ENCODE measurements around the gene IER5L.

IER5L gene

GRCh38 chr9:129183495-129184218, 5.6 kb upstream of the IER5L start:
- Histone ChIP-seq H3K9me2 (replicated peaks; ENCODE audit: insufficient read depth, low read length) (no peaks in the 10 kb centered on the region), H3K27ac (ENCODE audit: low read depth, low read length) (no peak overlapping the region), H3K9ac (ENCODE audit: low read length) (no peak overlapping the region), H4K20me1 (ENCODE audit: low read depth, low read length) (no peaks in the 10 kb centered on the region), H3K36me3 (ENCODE audit: low read length) (no peaks in the 10 kb centered on the region), H3K27me3 (ENCODE audit: low read length) (no peaks in the 10 kb centered on the region), H3F3A (ENCODE audit: insufficient read depth) (no peaks in the 10 kb centered on the region), H3K4me3 (ENCODE audit: insufficient read depth, low read length, poor library complexity, severe bottlenecking) (no peak overlapping the region), H3K4me2 (ENCODE audit: low read depth, low read length, poor library complexity, severe bottlenecking) (no peak overlapping the region), H3K79me2 (ENCODE audit: insufficient read depth, low read length) (no peaks in the 10 kb centered on the region), H3K9me3 (ENCODE audit: insufficient read depth, low read length) (no peaks in the 10 kb centered on the region), H2AFZ (ENCODE audit: low read depth, low read length, severe bottlenecking) (no peak overlapping the region)
- TF ChIP-seq CTCF (IDR thresholded peaks at IDR 0.05; ENCODE audit: insufficient read depth, low read length, poor library complexity, severe bottlenecking) (no peak), EZH2phosphoT487 (conservative IDR thresholded peaks at IDR 0.05; ENCODE audit: low read length) (no peak)

GRCh38 chr9:129182625-129183494, 4.8 kb upstream of the IER5L start:
- no peaks in the 10 kb centered on the region for H3K27me3 ChIP-seq (ENCODE audit: low read length)
- H3K27ac ChIP-seq (ENCODE audit: low read depth, low read length), result no peak overlapping the region
- no peak overlapping the region for H3K4me2 ChIP-seq (ENCODE audit: low read depth, low read length, poor library complexity, severe bottlenecking)
- H3K4me3 ChIP-seq (ENCODE audit: insufficient read depth, low read length, poor library complexity, severe bottlenecking), result no peak overlapping the region
- H3K36me3 ChIP-seq (ENCODE audit: low read length), result no peaks in the 10 kb centered on the region
- no peaks in the 10 kb centered on the region for H3K79me2 ChIP-seq (ENCODE audit: insufficient read depth, low read length)
- TF ChIP-seq EZH2phosphoT487 (conservative IDR thresholded peaks at IDR 0.05; ENCODE audit: low read length), result no peak
- TF ChIP-seq CTCF (IDR thresholded peaks at IDR 0.05; ENCODE audit: insufficient read depth, low read length, poor library complexity, severe bottlenecking), result no peak
- no peaks in the 10 kb centered on the region for H3F3A ChIP-seq (ENCODE audit: insufficient read depth)
- H2AFZ ChIP-seq (ENCODE audit: low read depth, low read length, severe bottlenecking), result no peak overlapping the region
- H3K9me2 ChIP-seq (replicated peaks; ENCODE audit: insufficient read depth, low read length), result no peaks in the 10 kb centered on the region
- H3K9ac ChIP-seq (ENCODE audit: low read length), result no peak overlapping the region
- H3K9me3 ChIP-seq (ENCODE audit: insufficient read depth, low read length), result no peaks in the 10 kb centered on the region
- H4K20me1 ChIP-seq (ENCODE audit: low read depth, low read length), result no peaks in the 10 kb centered on the region

- H3K9me2 ChIP-seq (replicated peaks; ENCODE audit: insufficient read depth, low read length), result no peaks in the 10 kb centered on the region
- H3K27me3 ChIP-seq (ENCODE audit: low read length), result no peaks in the 10 kb centered on the region
- no peaks in the 10 kb centered on the region for H3F3A ChIP-seq (ENCODE audit: insufficient read depth)
- no peak overlapping the region for H3K27ac ChIP-seq (ENCODE audit: low read depth, low read length)
- no peaks in the 10 kb centered on the region for H3K79me2 ChIP-seq (ENCODE audit: insufficient read depth, low read length)
- no peaks in the 10 kb centered on the region for H4K20me1 ChIP-seq (ENCODE audit: low read depth, low read length)
- no peak overlapping the region for H2AFZ ChIP-seq (ENCODE audit: low read depth, low read length, severe bottlenecking)
- no peaks in the 10 kb centered on the region for H3K36me3 ChIP-seq (ENCODE audit: low read length)
- H3K4me2 ChIP-seq (ENCODE audit: low read depth, low read length, poor library complexity, severe bottlenecking), result no peak overlapping the region
- H3K9me3 ChIP-seq (ENCODE audit: insufficient read depth, low read length), result no peaks in the 10 kb centered on the region
- no peak for TF ChIP-seq CTCF (IDR thresholded peaks at IDR 0.05; ENCODE audit: insufficient read depth, low read length, poor library complexity, severe bottlenecking)
- TF ChIP-seq EZH2phosphoT487 (conservative IDR thresholded peaks at IDR 0.05; ENCODE audit: low read length), result no peak
- H3K9ac ChIP-seq (ENCODE audit: low read length), result no peak overlapping the region
- H3K4me3 ChIP-seq (ENCODE audit: insufficient read depth, low read length, poor library complexity, severe bottlenecking), result no peak overlapping the region
These were observed 4.1 kb upstream of the IER5L start for GRCh38 chr9:129182122-129182521.

Data from SU-DHL-6 (cell line).